Lower leg skin (tissue), 3 donors: ENCODE data around the gene ZFAND6.

ENCODE experiments used
- CTCF ChIP-seq, 3 donors: fragments of 450-650 bp; IDR thresholded peaks; one replicate each; pipeline ENCODE4 v1.5.1; 2016; ENCODE audit warnings: antibody characterized with exemption in 3 of 3, mild to moderate bottlenecking in 3 of 3, moderate library complexity in 2 of 3
- POLR2A ChIP-seq, 2 donors: fragments of 450-650 bp; IDR thresholded peaks; one replicate each; pipeline ENCODE4 v1.6.1; 2016 to 2017; ENCODE audit warnings: antibody characterized with exemption in 2 of 2, mild to moderate bottlenecking in 1 of 2, moderate library complexity in 1 of 2

DNA sequence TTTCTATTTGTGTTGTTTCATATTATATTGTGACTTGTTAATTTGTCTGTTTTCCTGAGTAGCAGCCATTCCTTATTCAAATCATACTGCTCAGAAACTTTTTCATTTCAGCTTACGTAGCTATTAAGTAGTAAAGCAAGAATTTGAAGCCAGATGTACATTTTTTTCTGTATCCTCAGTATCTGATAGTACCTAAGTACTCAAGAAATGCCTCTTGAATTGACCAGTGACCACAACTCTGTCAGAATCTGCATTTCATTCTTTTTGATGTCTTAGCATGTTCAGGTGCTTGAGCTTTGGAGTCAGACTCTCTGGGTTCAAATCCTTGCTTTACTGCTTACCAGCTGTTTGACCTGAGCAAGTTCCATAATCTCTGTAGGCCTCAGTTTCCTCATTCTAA lies 30.6 kb downstream of the ZFAND6 start:
- TF ChIP-seq CTCF (IDR thresholded peaks at IDR 0.05) (no peak), POLR2A (IDR thresholded peaks at IDR 0.05) (no peak)
